Left colon (tissue), 2 donors: ENCODE data around the gene SLC12A2. TPM values are rescaled to one million over a fixed set of nuclear protein-coding genes. Genes with fewer than 3 reads are reported as not detected.

ENCODE experiments used
- ATAC-seq: fragments of 200-7000 bp; cut with Tn5 transposase; one replicate; pipeline ENCODE4 v1.9.1; 2020; ENCODE audit warnings: mild to moderate bottlenecking, moderate library complexity
- DNase-seq, 2 donors: peaks; one replicate each; pipeline ENCODE4 v3.0.0-alpha.2; 2020
- intact Hi-C, 2 donors: fragments of 100-400 bp; cut with DNase I in 1 of 2; cut with micrococcal nuclease in 1 of 2; formaldehyde crosslinking; loops; one replicate each; pipeline versions ENCODE4 v1.11.2 to v1.14.0; 2022; cut with DNase I, micrococcal nuclease
- total RNA-seq, 2 donors: library from RNA; stranded (reverse); fragmentation: NEBNext Ultra II Directional; extraction: Animal tissue kit (Norgen Biotek cat#: 25700); gene quantifications; one replicate each; pipeline ENCODE4 v1.2.1, GENCODE V29; 2021
- donor health status: DM: no; HTN: no; CAD: no.
- donor health status: DM: yes; HTN: yes; CAD: no.

SLC12A2 gene
- total RNA-seq, 2 donors from 2014 or later, result 131 to 160 TPM

DNA sequence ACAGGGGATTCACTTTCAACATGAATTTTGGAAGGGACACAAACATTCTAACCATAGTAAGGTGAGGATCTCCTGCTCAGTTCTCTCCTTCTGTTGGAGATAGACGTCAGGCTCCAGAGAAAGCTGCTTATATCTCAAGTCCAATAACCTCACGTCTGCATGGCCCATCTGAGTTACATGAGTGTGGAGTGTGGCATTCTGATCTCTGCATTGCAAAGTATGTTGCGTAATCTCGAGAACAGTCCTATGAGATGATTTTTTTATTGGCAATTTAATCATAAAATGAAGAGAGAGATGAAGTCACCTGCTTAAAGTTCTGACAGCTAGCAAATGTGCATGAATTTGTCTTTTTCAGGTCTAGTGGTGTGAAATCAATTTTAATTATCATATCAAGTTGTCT is 118.8 kb downstream of the SLC12A2 start:
- peak; percentile 58 for ATAC-seq

DNA sequence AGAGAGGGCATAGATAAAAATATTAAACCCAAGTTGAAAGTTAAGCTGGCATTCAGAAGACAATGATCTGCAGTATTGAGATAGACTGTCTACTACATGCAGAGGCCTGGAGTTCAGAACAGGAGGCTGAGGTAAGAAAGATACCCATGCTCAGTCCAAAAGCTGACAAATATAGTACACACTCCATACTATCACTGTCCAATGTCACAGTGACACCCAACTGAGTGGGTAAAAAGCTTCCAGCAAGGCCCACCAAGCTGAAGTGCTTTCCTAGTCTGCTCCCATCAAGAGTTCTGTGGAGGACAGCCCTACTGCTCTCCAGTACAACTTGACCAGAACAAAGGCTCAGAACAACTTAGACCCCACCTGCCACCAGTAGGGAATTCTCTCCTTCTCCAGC is 124.9 kb downstream of the SLC12A2 start:
- ATAC-seq, result peak; percentile 12
- intact Hi-C loops, result loop anchor here in 1 of 2 donors (10.0 kb wide), 1 partner anchor 444 kb away; no protein-coding TSS in a partner anchor

More for the DNA sequence above, 118.8 kb downstream of the SLC12A2 start:
- DNase-seq, result no peak
- intact Hi-C loops, result loop anchor here in 1 of 2 donors (10.0 kb wide), 1 partner anchor 438 kb away; no protein-coding TSS in a partner anchor

DNA sequence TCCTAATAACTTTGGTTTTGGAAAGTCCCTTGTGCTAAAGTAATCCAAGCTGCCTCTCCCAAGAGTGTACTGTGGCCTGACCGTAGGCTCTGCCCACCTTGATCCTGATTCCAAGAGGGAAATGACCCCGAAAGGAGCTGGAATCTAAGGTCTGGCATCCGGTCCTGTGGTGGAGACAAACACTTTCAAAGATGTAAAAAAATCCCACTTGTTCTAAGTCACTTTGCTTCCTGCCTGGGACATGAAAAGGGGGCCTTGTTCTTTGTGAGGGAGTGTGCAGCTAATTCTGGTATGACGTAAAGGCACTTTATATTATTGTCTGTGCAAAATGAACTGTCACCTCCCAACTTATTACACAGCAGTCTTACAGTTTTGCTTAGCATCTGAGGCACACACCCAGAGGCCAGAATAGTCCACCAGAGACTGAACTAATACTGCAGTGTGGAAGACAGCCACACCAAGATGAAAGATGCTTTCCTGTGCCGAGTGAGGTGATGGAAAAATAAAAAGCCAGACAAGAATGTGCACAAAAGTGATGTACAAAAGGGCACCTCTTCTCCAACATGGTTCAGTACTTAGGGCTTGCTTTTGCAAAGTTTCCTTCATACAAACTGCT is 128.7 kb downstream of the SLC12A2 start:
- ATAC-seq, result peak; percentile 40
- intact Hi-C loops, result loop anchor here (2.0 to 10.0 kb wide), 3 partner anchors 287 to 630 kb away; no protein-coding TSS in a partner anchor
- no peak for DNase-seq

More for the DNA sequence above, 124.9 kb downstream of the SLC12A2 start:
- no peak for DNase-seq

DNA sequence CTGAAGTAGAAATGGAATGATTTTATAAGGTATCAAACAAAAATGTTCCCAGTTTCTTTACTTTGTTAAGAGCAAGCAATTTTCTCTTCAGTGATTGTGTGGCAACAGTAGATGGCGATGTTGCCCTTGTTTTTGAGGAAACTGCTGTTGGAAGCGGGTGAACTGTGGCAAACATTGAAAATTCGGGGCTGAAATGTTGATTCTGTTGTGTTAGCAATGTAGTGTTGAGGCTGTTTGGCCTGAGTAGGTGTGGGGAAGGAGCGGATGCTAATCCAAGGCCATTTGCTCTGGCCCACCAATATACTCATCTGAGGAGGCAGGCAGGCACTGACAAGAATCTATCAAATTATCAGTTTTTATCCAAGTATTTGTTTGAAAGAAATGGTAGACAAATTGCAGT is 129.8 kb downstream of the SLC12A2 start:
- intact Hi-C loops, result loop anchor here (2.0 to 10.0 kb wide), 3 partner anchors 285 to 629 kb away; no protein-coding TSS in a partner anchor
- ATAC-seq (peak; percentile 50), DNase-seq (peak in 1 of 2 donors; percentile 45)

DNA sequence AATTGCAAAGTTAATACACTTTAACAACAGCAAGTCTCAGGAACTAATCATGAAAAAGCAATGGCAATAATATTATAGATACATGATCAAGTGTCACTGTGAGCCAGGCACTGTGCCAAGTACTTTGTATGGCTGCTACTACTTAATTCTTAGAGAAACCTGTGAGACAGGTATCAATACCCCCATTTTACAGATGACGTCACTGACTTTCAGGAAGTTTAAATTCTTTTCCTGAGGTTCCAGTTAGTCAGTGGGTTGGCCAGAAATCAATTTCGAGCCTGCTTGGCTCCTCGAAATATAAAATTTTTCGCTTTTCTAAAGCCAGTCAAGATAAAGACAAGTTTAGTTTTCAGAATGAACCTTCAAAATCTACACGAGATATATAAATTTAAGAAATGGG is 130.3 kb downstream of the SLC12A2 start:
- intact Hi-C loops, result loop anchor here (2.0 to 10.0 kb wide), 3 partner anchors 285 to 628 kb away; no protein-coding TSS in a partner anchor
- no peak for DNase-seq
- ATAC-seq, result no peak

DNA sequence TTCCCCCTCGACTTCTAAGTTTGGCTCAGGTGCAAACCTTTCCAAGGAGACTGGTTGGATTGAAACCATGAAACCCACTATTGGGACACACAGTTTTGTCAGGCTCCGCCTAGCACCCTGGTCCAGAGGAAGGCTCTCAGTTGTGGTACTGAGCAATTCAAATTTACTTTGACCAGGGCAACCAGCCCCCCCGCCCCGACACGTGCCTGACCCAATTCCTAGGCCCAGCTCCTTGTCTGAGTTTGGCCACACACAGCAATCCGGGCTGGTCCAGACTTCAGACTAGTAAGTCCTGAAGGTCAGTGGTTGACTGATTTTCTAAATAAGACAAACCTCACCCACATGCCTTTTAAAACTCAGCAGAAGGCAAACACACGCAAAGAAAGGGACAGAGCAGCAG is 132.7 kb downstream of the SLC12A2 start:
- ATAC-seq (no peak), DNase-seq (no peak)
- intact Hi-C loops, result loop anchor here in 1 of 2 donors (10.0 kb wide), 1 partner anchor 289 kb away; no protein-coding TSS in a partner anchor

DNA sequence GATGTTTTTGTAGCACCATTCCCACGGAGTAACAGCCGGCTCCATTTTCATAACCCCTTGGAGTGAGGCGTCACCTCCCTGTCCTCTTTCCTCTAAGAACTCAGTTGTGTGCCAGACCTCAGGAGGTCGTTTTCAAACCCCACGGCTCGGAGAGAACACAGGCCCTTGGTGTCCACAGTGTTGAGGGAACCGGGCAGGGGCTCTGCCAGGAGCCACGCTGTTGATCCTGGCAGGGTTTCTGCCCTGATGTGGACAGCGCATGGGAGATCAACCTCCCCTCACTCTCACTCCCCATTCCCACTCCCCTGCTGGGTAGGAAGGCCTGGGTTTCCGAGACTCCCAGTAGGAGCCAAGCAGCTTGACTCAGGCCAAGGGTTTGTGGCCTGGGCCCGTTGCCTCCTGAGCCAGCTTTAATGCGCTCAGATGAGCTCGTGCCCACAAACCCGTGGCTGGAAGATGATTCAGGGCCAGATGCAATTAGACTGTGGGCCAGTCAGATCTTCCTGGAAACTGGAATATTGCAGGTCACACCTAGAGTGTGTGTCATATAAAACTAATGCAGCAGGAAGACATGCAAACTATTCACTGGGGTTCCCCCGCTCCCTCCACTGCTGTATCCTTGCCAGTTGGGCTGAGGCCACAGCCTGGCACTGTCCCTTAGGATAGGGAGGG is 133.4 kb downstream of the SLC12A2 start:
- intact Hi-C loops, result loop anchor here in 1 of 2 donors (10.0 kb wide), 1 partner anchor 288 kb away; no protein-coding TSS in a partner anchor
- ATAC-seq (peak; percentile 23), DNase-seq (no peak)

DNA sequence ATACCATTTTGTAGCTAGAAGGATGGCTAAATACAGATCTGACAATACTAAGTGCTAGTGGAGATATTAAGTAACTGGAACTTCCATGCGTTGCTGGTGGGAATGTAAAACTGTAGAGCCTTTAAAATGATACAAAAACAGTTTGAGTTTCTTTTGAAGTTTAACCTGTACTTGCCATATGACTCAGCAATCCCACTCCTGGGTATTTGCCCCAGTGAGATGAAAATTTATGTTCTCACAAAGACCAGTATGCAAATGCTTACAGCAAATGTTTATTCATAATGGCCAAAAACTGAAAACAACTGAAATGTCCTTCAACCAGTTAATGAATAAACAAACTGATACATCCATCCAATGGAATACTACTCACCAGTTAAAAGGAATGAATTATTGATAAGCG is 137.3 kb downstream of the SLC12A2 start:
- DNase-seq, result no peak
- no peak for ATAC-seq
- intact Hi-C loops, result no loop called here

DNA sequence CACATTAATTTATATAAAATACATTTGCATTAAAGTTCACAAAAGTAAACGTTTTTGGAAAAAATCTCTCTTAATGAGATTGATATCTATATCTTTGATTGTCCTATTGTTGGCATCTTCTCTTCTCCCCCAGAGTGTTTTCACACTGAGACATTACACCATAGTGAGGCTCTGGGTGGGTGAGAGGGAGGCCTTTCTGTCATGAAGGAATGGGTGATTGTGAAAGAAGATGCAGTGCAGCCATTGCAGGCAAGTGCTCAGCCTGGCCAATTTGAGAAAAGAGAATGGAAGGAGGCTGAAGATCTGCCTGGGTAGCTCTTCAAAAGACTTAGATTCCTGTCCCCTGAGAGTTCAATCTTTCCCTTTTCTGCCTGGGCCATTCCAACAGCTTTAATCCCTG is 140.8 kb downstream of the SLC12A2 start:
- DNase-seq (no peak), ATAC-seq (no peak)
- intact Hi-C loops, result no loop called here

DNA sequence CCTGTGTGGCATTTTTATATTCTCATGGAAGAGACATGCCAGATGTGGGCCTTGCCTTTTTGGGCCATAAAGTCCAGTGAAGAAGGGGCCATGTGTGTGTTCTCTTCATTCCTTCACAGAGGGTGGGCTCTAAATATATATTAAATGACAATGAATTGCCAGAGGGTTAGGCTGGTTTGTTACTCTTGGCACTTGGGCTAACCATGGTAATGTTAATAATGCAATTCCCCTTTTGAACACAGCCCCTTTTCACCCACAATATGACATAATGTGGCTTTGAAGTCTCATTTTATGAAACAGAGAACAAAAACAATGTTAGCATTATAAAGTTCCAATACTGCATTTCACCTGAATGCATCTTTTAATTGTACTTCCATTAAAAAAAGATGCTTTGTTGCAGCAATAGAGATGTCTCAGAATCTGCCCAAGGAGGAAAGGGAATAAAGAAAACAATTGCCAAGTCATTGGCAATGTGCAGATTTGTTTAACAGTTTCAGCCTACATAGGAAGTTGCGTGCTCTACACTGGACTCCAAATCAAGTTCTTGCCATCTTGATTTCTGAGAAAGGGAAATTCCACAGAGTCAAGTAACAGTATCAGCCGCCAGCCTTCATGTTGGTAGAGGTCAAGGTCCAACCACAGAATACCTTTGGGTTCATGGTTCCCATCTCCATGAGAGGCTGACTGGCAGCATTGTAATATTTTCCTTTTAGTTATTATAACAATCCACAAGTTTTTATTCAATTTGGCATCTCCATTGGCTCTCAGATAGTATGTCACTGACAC is 141.9 kb downstream of the SLC12A2 start:
- intact Hi-C loops, result no loop called here
- DNase-seq, result no peak
- no peak for ATAC-seq

DNA sequence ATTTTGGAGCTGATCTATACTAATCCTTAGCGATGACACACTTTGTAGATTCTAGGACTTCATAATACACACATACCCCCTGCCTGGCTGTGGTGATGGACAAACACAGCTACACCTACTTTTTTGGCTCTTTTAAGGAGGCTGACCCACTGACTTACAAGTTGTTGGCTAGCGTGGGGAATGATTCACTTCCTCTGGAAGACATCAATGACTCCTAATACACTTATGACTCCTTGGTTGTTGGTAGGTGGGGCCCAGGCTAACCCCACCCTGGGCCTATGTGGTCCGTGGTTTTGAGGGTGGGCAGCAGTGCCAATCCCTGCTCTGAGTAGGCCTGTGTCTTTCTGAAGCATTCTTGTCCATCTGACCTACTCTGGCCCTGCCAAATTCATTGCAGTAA is 144.4 kb downstream of the SLC12A2 start:
- ATAC-seq, result no peak
- intact Hi-C loops, result no loop called here
- no peak for DNase-seq

DNA sequence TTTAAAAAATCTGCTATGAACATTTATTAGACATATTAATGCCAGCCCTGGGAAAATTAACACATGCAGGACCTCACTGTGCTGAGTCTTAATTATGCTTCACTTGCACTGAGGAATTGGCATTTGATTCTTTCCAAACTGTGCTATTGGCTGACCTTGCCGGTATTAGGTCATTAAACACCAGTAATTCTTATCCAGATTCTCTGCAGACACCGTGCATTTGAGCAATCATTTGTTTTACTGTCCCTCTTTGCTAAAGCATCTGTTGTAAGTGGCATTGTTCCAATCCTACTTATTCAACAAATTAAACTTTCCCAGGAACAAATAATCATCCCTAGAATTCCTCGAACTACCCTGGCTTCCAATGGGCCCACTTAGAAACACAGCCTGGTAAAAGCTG is 145.0 kb downstream of the SLC12A2 start:
- DNase-seq, result no peak
- ATAC-seq, result no peak
- intact Hi-C loops, result no loop called here

DNA sequence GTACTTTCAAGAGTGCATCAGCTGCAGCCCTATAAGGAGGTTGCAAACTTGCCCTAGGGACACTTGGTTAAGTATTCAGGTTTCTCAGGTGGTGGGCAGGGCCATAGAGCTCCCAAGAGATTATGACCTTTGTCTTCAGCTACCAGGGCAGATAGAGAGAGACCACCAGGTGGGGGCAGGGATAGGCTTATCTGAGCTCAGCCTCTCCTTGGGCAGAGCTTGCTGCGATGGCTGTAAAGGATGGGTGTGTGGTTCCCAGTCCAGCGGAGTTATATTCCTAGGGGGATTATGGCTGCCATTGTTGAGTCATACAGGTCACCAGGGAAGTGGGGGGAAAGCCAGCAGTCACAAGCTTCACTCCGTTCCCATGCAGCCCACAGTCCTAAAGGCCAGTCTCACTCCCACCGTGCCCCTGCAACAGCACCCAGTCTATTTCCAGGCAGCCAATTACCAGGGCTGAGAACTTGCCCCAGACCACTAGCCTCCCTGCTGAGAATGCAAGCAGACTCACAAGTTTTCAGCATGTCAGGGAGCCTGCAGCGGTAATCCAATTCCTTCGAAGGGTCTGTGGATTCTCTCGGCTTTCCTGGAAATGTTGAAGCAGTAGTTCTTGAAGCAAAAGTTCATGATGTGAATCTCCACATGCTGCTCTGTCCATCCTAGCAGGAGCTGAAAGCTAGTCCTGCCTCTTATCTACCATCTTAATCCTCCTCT is 151.5 kb downstream of the SLC12A2 start:
- intact Hi-C loops, result no loop called here
- ATAC-seq (no peak), DNase-seq (no peak)

DNA sequence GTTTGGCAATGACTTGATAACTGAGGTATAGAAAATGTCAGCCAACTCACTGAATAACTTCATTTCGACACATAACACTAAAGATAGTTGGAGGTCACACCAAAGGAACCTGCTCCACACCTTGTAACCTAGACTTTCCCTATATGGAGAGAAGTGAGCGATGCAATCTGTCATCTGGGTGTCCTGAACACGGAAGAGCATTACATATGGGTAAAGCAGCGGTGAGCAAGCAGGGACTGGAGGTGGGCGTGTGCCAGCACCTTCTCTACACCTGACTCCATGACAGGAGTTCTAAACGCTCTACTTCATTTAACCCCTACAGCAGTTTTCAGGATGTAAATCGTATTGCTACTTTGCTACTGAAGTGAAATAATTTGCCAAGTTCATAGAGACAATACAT is 152.8 kb downstream of the SLC12A2 start:
- DNase-seq, result no peak
- no peak for ATAC-seq
- intact Hi-C loops, result no loop called here

DNA sequence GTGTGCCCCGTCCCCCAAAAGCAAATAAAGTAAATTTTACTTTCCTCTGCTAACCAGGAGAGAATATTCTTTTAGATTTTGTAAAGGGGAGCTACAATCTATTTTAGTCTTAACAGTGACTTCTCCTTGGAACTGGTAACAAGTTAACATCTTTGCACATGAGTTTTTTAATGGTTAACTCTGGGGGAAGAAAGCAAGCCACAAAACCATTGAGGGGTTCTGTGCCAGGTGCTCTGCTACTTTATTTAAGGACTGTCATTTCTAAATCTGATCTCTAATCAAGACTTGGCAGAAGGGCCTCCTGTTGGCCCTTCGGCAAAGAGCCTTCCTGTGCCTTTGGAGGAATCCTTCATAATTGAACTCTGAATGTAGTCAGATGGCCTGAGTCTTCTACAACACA is 153.4 kb downstream of the SLC12A2 start:
- DNase-seq (no peak), ATAC-seq (no peak)
- intact Hi-C loops, result no loop called here

DNA sequence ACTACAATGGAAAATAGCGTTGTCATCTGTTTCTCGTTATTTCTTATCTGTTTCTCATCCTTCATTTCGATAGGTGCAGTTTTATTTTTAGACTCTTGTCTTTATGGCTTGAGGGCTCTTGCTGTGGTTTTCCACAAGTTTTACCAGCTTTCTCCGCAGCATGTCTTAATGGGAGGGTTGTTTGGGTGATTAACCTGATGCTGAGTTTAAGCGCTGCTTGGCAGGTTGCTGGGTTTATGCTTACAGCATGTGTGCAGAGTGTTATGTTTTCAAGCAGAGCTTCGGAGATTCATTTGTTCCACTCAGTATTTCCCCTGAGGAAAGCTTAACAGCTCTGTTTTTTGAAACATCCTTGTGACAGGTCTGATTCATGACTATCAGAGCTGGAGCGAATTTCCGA is 154.0 kb downstream of the SLC12A2 start:
- no peak for DNase-seq
- intact Hi-C loops, result no loop called here
- ATAC-seq, result no peak
